Gastrocnemius medialis (tissue), 4 donors: Measurements from ENCODE around the gene ANKS4B.

Source experiments
- CTCF ChIP-seq, 5 experiments: fragments of 450-650 bp in 3 of 5; fragments of 200-600 bp in 2 of 5; sonication (generic) in 2 of 5; IDR thresholded peaks in 4 of 5; conservative IDR thresholded peaks in 1 of 5; 1 replicate in 4 of 5; 2 replicates in 1 of 5; pipeline ENCODE4 v1.5.1; 2016 to 2019; ENCODE audit warnings: antibody characterized with exemption in 5 of 5, mild to moderate bottlenecking in 3 of 5, moderate library complexity in 3 of 5
- POLR2A ChIP-seq, 2 donors: fragments of 450-650 bp; IDR thresholded peaks; one replicate each; pipeline ENCODE4 v1.6.1; 2017; ENCODE audit warnings: antibody characterized with exemption in 2 of 2, mild to moderate bottlenecking in 2 of 2, moderate library complexity in 2 of 2

- TF ChIP-seq CTCF (IDR thresholded peaks at IDR 0.05 in 4 of 5, conservative IDR thresholded peaks at IDR 0.05 in 1 of 5), result no peak
- no peak for TF ChIP-seq POLR2A (IDR thresholded peaks at IDR 0.05)
Observed at GRCh38 chr16:21197621-21198020, 35.9 kb upstream of the ANKS4B start.
